ENCODE measurements around the gene DISP3.

DISP3 gene

DNA sequence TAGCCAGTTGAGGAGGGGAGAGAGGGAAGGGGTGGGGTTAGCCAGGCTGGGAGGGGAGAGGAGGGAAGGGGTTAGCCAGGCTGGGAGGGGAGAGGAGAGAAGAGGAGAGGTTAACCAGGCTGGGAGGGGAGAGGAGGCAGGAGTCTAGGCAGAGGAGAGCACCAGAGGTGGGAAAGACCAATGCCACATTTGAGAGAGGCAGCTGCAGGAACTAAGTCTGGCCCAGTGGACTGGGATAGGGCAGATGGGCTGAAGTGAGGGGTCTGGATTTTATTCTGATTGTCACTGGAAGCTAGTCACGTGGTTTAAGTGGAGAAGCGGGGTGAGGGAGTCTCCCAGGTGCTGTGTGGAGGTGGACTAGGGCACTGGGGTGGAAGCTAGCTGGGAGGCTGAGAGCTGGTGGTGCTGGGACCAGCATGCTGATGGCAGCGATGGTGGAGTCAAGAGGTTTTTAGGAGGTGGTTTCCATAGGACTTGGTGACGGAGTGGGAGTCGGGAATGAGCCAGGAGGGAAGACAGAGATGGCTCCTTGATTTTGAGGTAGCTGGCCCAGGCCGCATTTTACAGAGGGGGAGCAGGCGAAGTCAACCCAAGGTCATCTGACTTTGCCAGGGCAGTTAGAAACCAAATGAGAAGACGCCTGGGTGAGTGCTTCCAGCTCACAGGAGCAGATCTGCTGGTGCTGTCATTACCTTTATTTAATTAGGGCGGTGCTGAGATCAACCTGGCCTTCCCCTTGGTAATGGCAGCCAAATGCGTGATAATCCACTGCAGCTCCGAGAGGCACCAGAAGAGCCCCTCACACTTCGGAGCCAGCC is 42.8 kb downstream of the DISP3 start:
- no peak for TF ChIP-seq ZNF274 (IDR thresholded peaks at IDR 0.05; ENCODE audit: low read depth, low read length)
- no peak overlapping the region for H3K4me3 ChIP-seq (ENCODE audit: low read length)

- TF ChIP-seq ZNF274 (IDR thresholded peaks at IDR 0.05; ENCODE audit: low read depth, low read length), result no peak
- no peak overlapping the region for H3K4me3 ChIP-seq (ENCODE audit: low read length)
Measured at GRCh38 chr1:11522400-11523235, 43.7 kb downstream of the DISP3 start.

GRCh38 chr1:11523261-11523660 is 44.3 kb downstream of the DISP3 start:
- H3K4me3 ChIP-seq (ENCODE audit: low read length), result no peak overlapping the region
- no peak for TF ChIP-seq ZNF274 (IDR thresholded peaks at IDR 0.05; ENCODE audit: low read depth, low read length)

DNA sequence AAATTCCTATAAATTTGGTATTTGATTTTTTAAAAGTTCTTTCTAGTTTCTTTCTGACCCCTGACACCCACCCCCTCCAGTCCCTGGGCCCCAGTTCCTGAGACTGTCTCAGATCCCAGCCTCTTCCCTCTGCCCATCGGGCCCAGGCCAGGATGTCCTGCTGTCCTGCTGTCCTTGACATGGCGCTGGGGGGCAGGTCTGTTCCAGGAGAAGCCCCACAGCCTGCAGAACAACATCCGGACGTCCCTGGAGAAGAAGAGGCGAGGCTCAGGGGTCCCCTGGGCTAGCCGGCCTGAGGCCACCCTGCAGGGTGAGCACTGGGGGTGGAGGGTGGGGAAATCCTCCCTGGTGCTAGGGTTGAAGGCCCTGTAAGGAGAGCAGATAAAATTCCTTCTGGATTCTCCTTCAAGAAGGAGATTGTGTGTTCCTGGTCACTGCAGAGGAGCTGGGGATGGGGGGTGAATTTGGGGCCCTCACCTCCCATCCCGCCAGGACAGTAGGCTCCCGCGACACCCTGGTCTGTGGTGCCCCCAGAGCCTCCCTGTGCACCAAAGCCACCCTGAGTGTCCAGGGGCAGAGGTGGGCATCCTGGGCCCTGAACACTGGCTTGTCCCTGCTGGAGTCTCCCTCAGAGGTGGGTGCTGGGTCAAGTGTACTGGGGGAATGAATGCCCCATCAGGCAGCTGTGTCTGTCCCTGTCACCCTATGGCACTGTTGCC is 45.0 kb downstream of the DISP3 start:
- no peak for TF ChIP-seq ZNF274 (IDR thresholded peaks at IDR 0.05; ENCODE audit: low read depth, low read length)
- H3K4me3 ChIP-seq (ENCODE audit: low read length), result no peak overlapping the region

- H3K4me3 ChIP-seq (ENCODE audit: low read length), result no peak overlapping the region
- TF ChIP-seq ZNF274 (IDR thresholded peaks at IDR 0.05; ENCODE audit: low read depth, low read length), result no peak
Measured at GRCh38 chr1:11524465-11525150, 45.7 kb downstream of the DISP3 start.

GRCh38 chr1:11525151-11525505 is 46.2 kb downstream of the DISP3 start:
- H3K4me3 ChIP-seq (ENCODE audit: low read length), result no peak overlapping the region
- TF ChIP-seq ZNF274 (IDR thresholded peaks at IDR 0.05; ENCODE audit: low read depth, low read length), result no peak

DNA sequence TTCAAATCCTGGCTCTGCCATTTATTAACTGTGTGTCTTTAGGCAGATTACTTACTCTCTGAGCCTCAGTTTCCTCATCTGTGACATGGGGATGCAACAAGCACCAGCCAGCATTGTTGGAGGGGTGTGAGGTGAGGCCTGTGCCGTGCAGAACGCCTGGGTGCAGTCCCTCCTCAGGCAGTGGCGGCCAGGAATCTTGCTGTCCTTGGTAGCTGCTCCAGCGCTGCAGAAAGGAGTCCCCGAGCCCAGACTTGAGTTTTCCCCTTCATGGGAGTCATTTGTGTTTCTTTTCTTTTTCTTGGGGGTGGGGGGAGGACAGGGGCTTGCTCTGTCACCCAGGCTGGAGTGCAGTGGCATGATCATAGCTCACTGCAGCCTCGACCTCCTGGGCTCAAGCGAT is 46.6 kb downstream of the DISP3 start:
- H3K4me3 ChIP-seq (ENCODE audit: low read length), result no peak overlapping the region
- TF ChIP-seq ZNF274 (IDR thresholded peaks at IDR 0.05; ENCODE audit: low read depth, low read length), result no peak

GRCh38 chr1:11526071-11526895 is 47.3 kb downstream of the DISP3 start:
- TF ChIP-seq ZNF274 (IDR thresholded peaks at IDR 0.05; ENCODE audit: low read depth, low read length), result no peak

GRCh38 chr1:11527541-11528452 is 48.8 kb downstream of the DISP3 start:
- no peak for TF ChIP-seq ZNF274 (IDR thresholded peaks at IDR 0.05; ENCODE audit: low read depth, low read length)

More at GRCh38 chr1:11526071-11526895, 47.3 kb downstream of the DISP3 start:
- H3K4me3 ChIP-seq (ENCODE audit: low read length), result no peak overlapping the region

DNA sequence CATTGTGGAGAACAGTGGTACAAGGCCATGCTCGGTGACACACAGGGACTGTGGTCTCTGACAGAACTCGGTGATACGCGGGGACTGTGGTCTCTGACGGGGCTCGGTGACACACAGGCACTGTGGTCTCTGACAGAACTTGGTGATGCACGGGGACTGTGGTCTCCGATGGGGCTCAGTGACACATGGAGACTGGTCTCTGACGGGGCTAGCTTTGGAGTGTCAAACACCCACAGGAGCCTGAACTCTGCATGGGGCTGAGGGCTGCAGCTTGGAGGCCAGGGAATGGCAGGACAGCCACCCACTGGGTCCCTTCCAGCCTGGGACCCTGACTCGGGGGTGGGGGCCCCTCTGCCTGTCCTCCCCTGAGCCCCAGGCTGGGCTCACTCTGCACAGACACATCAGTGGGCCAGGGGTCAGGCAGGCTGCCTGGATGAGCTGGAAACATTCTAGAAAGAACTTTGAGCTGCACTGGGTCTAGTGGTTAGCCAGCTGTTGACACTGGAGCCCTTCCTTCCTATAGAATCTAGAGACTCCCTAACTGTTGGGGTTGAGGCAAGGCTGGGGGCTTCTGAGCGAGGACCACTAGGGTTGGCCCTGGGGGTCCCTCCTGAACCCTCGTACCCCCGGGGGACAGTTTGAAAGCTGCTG is 49.8 kb downstream of the DISP3 start:
- no peak overlapping the region for H3K4me3 ChIP-seq (ENCODE audit: low read length)
- TF ChIP-seq ZNF274 (IDR thresholded peaks at IDR 0.05; ENCODE audit: low read depth, low read length), result no peak

More at GRCh38 chr1:11527541-11528452, 48.8 kb downstream of the DISP3 start:
- H3K4me3 ChIP-seq (ENCODE audit: low read length), result no peak overlapping the region

DNA sequence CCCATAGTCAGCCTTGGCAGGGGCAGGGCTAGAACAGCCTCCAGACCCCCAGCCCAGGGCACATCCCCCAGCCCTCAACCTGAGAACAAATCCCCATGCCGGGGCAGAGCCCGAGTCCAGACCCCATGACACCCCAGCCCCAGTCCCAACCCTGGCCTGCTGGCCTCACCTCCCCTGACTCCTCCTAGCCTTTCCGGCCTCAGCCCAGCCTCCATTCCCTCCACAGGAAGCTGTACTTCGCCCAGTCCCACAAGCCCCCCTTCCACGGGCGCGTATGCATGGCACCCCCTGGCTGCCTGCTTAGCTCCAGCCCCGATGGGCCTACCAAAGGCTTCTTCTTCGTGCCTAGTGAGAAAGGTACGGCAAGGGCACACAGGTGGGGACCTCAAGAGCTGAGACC is 50.4 kb downstream of the DISP3 start:
- no peak for TF ChIP-seq ZNF274 (IDR thresholded peaks at IDR 0.05; ENCODE audit: low read depth, low read length)
- no peak overlapping the region for H3K4me3 ChIP-seq (ENCODE audit: low read length)

Data from GM08714 (cell line).